Caco-2 (cell line): ENCODE measurements around the gene ATP9B. TPM values are rescaled to one million over a fixed set of nuclear protein-coding genes. Genes with fewer than 3 reads are reported as not detected.

ENCODE experiments used
- BruUV-seq: library from RNA; stranded (reverse); fragments of 400-500 nt; replicated peaks from 2 replicates; lab custom pipeline; 2021; lab: Mats Ljungman, UMichigan
- CTCF ChIA-PET: fragments of 300-600 bp; sonication (Branson Sonifier 250); formaldehyde crosslinking; loops from one replicate; lab custom pipeline; 2022; ENCODE audit warnings: antibody characterized with exemption; lab: Charles Lee
- POLR2A ChIA-PET: fragments of 300-600 bp; sonication (Branson Sonifier 250); formaldehyde crosslinking; loops from one replicate; lab custom pipeline; 2022; ENCODE audit warnings: antibody characterized with exemption; lab: Charles Lee
- DNase-seq, 2 experiments: peaks; one replicate each; pipeline versions ENCODE4 v3.0.0 to v3.0.0-alpha.2; 2020 to 2022
- H3K27me3 ChIP-seq: replicated peaks from 2 replicates; pipeline ENCODE4 v1.6.0; 2011; ENCODE audit warnings: low read length; ENCODE audit not compliant: control insufficient read depth, insufficient read depth
- H3K36me3 ChIP-seq: 2 replicates; pipeline ENCODE4 v1.5.1; 2011; ENCODE audit warnings: low read length; ENCODE audit not compliant: control insufficient read depth, insufficient read depth
- H3K4me1 ChIP-seq: fragments of 250-450 bp; sonication (Bioruptor Pico); 2 replicates; pipeline ENCODE4 v1.5.1; 2020; ENCODE audit warnings: mild to moderate bottlenecking
- H3K4me3 ChIP-seq: 2 replicates; pipeline ENCODE4 v1.5.1; 2011; ENCODE audit warnings: low read depth, mild to moderate bottlenecking, control low read depth, low read length
- H3K9me3 ChIP-seq: fragments of 250-450 bp; sonication (Bioruptor Pico); 2 replicates; pipeline ENCODE4 v1.5.1; 2020; ENCODE audit warnings: mild to moderate bottlenecking, moderate library complexity
- H3K27ac Mint-ChIP-seq: one replicate; pipeline ENCODE4 v1.8.0; 2022; ENCODE audit warnings: mixed read lengths; ENCODE audit not compliant: unreplicated experiment
- H3K27me3 Mint-ChIP-seq: one replicate; pipeline ENCODE4 v1.8.0; 2022; ENCODE audit warnings: mixed read lengths; ENCODE audit not compliant: insufficient read depth, unreplicated experiment
- H3K36me3 Mint-ChIP-seq: one replicate; pipeline ENCODE4 v1.8.0; 2022; ENCODE audit warnings: mild to moderate bottlenecking, mixed read lengths; ENCODE audit not compliant: insufficient read depth, unreplicated experiment
- H3K4me1 Mint-ChIP-seq: one replicate; pipeline ENCODE4 v1.8.0; 2022; ENCODE audit warnings: low read depth, mixed read lengths; ENCODE audit not compliant: unreplicated experiment
- H3K4me3 Mint-ChIP-seq: one replicate; pipeline ENCODE4 v1.8.0; 2022; ENCODE audit warnings: mild to moderate bottlenecking, moderate library complexity, mixed read lengths; ENCODE audit not compliant: unreplicated experiment
- H3K9me3 Mint-ChIP-seq: one replicate; pipeline ENCODE4 v1.8.0; 2022; ENCODE audit warnings: mixed read lengths; ENCODE audit not compliant: unreplicated experiment
- CTCF ChIP-seq, 2 experiments: fragments of 200-600 bp in 1 of 2; IDR thresholded peaks; 1 replicate in 1 of 2; 2 replicates in 1 of 2; pipeline versions ENCODE4 v1.5.1 to v1.8.0; 2011 to 2022; ENCODE audit warnings: antibody characterized with exemption in 1 of 2, control low read depth in 1 of 2, inconsistent platforms in 1 of 2, low read depth in 1 of 2, low read length in 1 of 2, mild to moderate bottlenecking in 1 of 2, moderate library complexity in 1 of 2; ENCODE audit not compliant: insufficient read depth in 1 of 2, severe bottlenecking in 1 of 2, unreplicated experiment in 1 of 2
- intact Hi-C: fragments of 100-400 bp; cut with micrococcal nuclease; formaldehyde crosslinking; loops from one replicate; pipeline ENCODE4 v1.10.0; 2022; ENCODE audit not compliant: unreplicated experiment
- total RNA-seq: library from RNA; stranded (reverse); gene quantifications from 2 replicates; pipeline ENCODE4 v1.2.3, GENCODE V29; 2022

Gene ATP9B
- total RNA-seq, 1 experiment from 2014 or later: 15.8 TPM

GRCh38 chr18:79227621-79228020 is 158.4 kb downstream of the ATP9B start:
- no peaks in the 10 kb centered on the region for H3K4me1 ChIP-seq
- Mint-ChIP-seq H3K4me1 (no peaks in the 10 kb centered on the region), H3K36me3 (no peaks in the 10 kb centered on the region), H3K9me3 (no peaks in the 10 kb centered on the region), H3K27me3 (no peaks in the 10 kb centered on the region), H3K4me3 (no peak overlapping the region), H3K27ac (no peak overlapping the region)
- no peak for DNase-seq
- CTCF ChIA-PET: no interaction called here
- BruUV-seq: no TSS peak
- H3K4me3 ChIP-seq: no peak overlapping the region
- TF ChIP-seq CTCF (IDR thresholded peaks at IDR 0.05; ENCODE audit: insufficient read depth in 1 of 2, low read depth in 1 of 2, low read length in 1 of 2, severe bottlenecking in 1 of 2, unreplicated experiment in 1 of 2): no peak
- no peaks in the 10 kb centered on the region for H3K36me3 ChIP-seq
- no peaks in the 10 kb centered on the region for H3K9me3 ChIP-seq
- POLR2A ChIA-PET: no interaction called here
- H3K27me3 ChIP-seq: no peaks in the 10 kb centered on the region
- intact Hi-C loops: no loop called here

DNA sequence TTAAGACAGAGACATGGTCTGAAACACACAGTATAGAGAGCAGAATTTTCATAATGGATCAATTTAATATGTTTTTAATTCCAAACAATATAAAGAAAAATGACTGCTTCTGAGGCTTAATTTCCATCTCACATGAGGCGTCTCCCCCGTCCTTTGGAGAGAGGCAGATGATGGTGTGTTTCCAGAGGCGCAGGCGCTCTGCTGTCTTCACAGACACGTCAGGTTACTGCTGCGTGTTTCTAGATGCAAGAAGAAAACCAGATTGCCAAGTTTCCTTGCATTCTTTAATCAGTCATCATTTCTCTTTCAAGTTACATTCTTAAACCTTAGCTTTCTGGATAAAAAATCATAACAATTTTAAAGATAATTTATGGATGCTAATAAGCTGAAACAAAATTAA is 160.2 kb downstream of the ATP9B start:
- TF ChIP-seq CTCF (IDR thresholded peaks at IDR 0.05; ENCODE audit: insufficient read depth in 1 of 2, low read depth in 1 of 2, low read length in 1 of 2, severe bottlenecking in 1 of 2, unreplicated experiment in 1 of 2): no peak
- H3K27me3 Mint-ChIP-seq: no peaks in the 10 kb centered on the region
- H3K4me1 ChIP-seq: no peaks in the 10 kb centered on the region
- H3K9me3 Mint-ChIP-seq: no peaks in the 10 kb centered on the region
- H3K9me3 ChIP-seq: no peaks in the 10 kb centered on the region
- no peaks in the 10 kb centered on the region for H3K36me3 Mint-ChIP-seq
- H3K4me1 Mint-ChIP-seq: no peaks in the 10 kb centered on the region
- no peaks in the 10 kb centered on the region for H3K36me3 ChIP-seq
- ChIA-PET CTCF (no interaction called here), POLR2A (no interaction called here)
- H3K27me3 ChIP-seq: no peaks in the 10 kb centered on the region
- BruUV-seq: no TSS peak
- H3K4me3 Mint-ChIP-seq: no peak overlapping the region
- intact Hi-C loops: no loop called here
- H3K27ac Mint-ChIP-seq: no peak overlapping the region
- DNase-seq: no peak
- H3K4me3 ChIP-seq: no peak overlapping the region

GRCh38 chr18:79234438-79234837 is 165.2 kb downstream of the ATP9B start:
- DNase-seq: no peak
- Histone ChIP-seq H3K27me3 (no peaks in the 10 kb centered on the region), H3K4me1 (no peaks in the 10 kb centered on the region), H3K9me3 (no peaks in the 10 kb centered on the region), H3K4me3 (no peak overlapping the region), H3K36me3 (no peaks in the 10 kb centered on the region)
- Mint-ChIP-seq H3K4me3 (no peak overlapping the region), H3K36me3 (no peaks in the 10 kb centered on the region), H3K27me3 (no peaks in the 10 kb centered on the region), H3K4me1 (no peaks in the 10 kb centered on the region), H3K27ac (no peak overlapping the region), H3K9me3 (no peaks in the 10 kb centered on the region)
- POLR2A ChIA-PET: no interaction called here
- no peak for TF ChIP-seq CTCF (IDR thresholded peaks at IDR 0.05; ENCODE audit: insufficient read depth in 1 of 2, low read depth in 1 of 2, low read length in 1 of 2, severe bottlenecking in 1 of 2, unreplicated experiment in 1 of 2)
- BruUV-seq: no TSS peak
- intact Hi-C loops: no loop called here
- CTCF ChIA-PET: no interaction called here
